Epithelial cell of proximal tubule (primary cell): Measurements from ENCODE around the gene PTGR2. TPM values are rescaled to one million over a fixed set of nuclear protein-coding genes. Genes with fewer than 3 reads are reported as not detected.
"Not testable (repeated sequence)": the region's sequence is repeated elsewhere in the genome, so short reads cannot be mapped to it uniquely, and the experiment has no call there.

Experiments
- DNase-seq: peaks from one replicate; pipeline ENCODE4 v3.0.0-alpha.2; 2011; ENCODE audit warnings: low read depth
- H3K4me3 ChIP-seq: 2 replicates; pipeline ENCODE4 v1.5.1; 2011; ENCODE audit warnings: low read depth, mild to moderate bottlenecking, low read length
- total RNA-seq: library from RNA; depleted of rRNA; stranded (reverse); fragments of >200 nt; gene quantifications from 2 replicates; pipeline ENCODE4 v1.2.3, GENCODE V29; 2015
- TF ChIP-seq, protein P1 (sequence below): conservative IDR thresholded peaks from 2 replicates; pipeline ENCODE4 v1.5.1; 2012; ENCODE audit warnings: low read depth, mild to moderate bottlenecking, low read length

PTGR2 gene
- total RNA-seq, 1 donor from 2014 or later: 4.8 TPM

GRCh38 chr14:73829526-73830431 is 21.9 kb upstream of the PTGR2 start:
- TF ChIP-seq, protein P1, sequence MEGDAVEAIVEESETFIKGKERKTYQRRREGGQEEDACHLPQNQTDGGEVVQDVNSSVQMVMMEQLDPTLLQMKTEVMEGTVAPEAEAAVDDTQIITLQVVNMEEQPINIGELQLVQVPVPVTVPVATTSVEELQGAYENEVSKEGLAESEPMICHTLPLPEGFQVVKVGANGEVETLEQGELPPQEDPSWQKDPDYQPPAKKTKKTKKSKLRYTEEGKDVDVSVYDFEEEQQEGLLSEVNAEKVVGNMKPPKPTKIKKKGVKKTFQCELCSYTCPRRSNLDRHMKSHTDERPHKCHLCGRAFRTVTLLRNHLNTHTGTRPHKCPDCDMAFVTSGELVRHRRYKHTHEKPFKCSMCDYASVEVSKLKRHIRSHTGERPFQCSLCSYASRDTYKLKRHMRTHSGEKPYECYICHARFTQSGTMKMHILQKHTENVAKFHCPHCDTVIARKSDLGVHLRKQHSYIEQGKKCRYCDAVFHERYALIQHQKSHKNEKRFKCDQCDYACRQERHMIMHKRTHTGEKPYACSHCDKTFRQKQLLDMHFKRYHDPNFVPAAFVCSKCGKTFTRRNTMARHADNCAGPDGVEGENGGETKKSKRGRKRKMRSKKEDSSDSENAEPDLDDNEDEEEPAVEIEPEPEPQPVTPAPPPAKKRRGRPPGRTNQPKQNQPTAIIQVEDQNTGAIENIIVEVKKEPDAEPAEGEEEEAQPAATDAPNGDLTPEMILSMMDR: no peak
- peak overlapping the region; percentile 40 for H3K4me3 ChIP-seq
- peak; percentile 98 for DNase-seq

- peak; percentile 92 for DNase-seq
- TF ChIP-seq, protein P1: no peak
Measured at GRCh38 chr14:73833034-73833433, 18.6 kb upstream of the PTGR2 start.

DNA sequence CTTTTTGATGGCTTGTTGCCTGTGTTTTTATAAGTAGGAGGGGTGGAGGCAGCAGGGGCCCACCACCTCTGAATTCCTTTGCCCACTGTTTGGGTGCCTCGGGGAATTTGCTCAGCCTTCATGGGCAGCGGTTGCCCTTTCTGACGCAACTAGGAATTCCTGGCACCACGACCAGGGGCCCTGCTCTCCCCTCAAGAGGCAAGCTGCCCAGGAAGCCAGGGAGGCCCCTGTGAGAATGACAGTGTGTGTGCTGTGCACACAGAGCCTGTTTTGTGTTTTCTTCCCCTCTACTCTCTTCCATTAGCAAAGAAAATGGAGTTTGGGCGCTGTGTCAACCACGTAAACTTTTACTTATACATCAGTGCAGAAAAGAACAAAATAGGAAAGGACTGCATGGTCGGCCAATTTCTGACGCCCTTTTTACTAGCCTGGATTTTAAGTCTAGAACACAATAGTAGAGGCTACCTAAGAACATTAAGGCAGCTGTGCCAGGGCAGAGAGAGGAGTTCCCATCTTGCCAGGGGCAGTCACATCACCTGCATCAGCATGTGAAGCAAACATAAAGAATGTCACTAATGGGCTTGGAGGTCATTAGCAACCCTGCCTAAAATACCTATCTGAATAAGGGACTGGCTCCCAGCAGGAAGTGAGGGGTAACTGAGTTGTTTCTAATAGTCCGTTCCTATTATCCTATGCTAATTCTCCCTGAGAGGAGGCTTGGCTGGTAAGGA is 17.9 kb upstream of the PTGR2 start:
- peak; percentile 67 for DNase-seq
- no peak overlapping the region for H3K4me3 ChIP-seq
- TF ChIP-seq, protein P1: no peak

More at GRCh38 chr14:73833034-73833433, 18.6 kb upstream of the PTGR2 start:
- H3K4me3 ChIP-seq: no peak overlapping the region

- no peak overlapping the region for H3K4me3 ChIP-seq
- TF ChIP-seq, protein P1: no peak
- DNase-seq: no peak
Measured at GRCh38 chr14:73834261-73834625, 17.4 kb upstream of the PTGR2 start.

- not testable (repeated sequence) for H3K4me3 ChIP-seq, DNase-seq
Measured at GRCh38 chr14:73838293-73839034, 13.2 kb upstream of the PTGR2 start.

DNA sequence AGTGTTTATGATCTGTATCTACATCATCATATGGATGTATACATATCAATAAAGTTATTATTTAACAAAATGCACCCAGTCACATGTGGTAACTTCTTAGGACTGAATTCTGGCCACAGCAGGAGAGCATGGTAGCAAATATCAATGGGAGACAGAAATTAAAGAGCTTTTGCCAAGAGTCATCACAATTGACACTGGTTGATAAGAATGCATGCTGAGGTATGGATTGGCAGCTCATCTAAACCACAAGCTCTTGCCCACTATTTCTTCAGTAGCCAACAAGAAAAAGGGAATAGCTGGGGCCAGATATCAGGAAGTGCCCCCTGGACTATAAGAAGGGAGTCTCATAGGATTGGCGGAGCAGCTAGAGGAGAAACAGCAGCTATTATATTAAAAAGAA is 9.4 kb upstream of the PTGR2 start:
- no peak overlapping the region for H3K4me3 ChIP-seq
- no peak for DNase-seq
- TF ChIP-seq, protein P1: no peak

- TF ChIP-seq, protein P1: no peak
- H3K4me3 ChIP-seq: no peak overlapping the region
- no peak for DNase-seq
Measured at GRCh38 chr14:73842851-73843250, 8.8 kb upstream of the PTGR2 start.
